CD14-positive monocyte (primary cell): ENCODE measurements around the gene UNC5C. TPM values are rescaled to one million over a fixed set of nuclear protein-coding genes. Genes with fewer than 3 reads are reported as not detected.

Experiments used
- DNase-seq, 3 donors: peaks; one replicate each; pipeline ENCODE4 v3.0.0-alpha.2; 2011 to 2022
- H2AFZ ChIP-seq: 2 replicates; pipeline ENCODE4 v1.6.0; 2012; ENCODE audit warnings: mild to moderate bottlenecking, low read depth, low read length, inconsistent platforms; ENCODE audit not compliant: insufficient read depth, poor library complexity, severe bottlenecking
- H3K27ac ChIP-seq, 2 donors: 1 replicate in 1 of 2; 2 replicates in 1 of 2; pipeline ENCODE4 v1.5.1; 2012 to 2013; ENCODE audit warnings: low read length in 2 of 2, control low read depth in 1 of 2, inconsistent platforms in 1 of 2, low read depth in 1 of 2, mild to moderate bottlenecking in 1 of 2
- H3K27me3 ChIP-seq, 2 donors: one replicate each; pipeline versions ENCODE4 v1.6.0 to v1.6.1; 2011 to 2013; ENCODE audit warnings: low read length in 2 of 2; ENCODE audit not compliant: control insufficient read depth in 2 of 2, insufficient read depth in 2 of 2
- H3K36me3 ChIP-seq, 2 donors: replicated peaks in 1 of 2; 1 replicate in 1 of 2; 2 replicates in 1 of 2; pipeline versions ENCODE4 v1.5.1 to v1.6.1; 2012 to 2013; ENCODE audit warnings: low read length in 2 of 2, control low read depth in 1 of 2, inconsistent platforms in 1 of 2, mild to moderate bottlenecking in 1 of 2; ENCODE audit not compliant: insufficient read depth in 2 of 2, control insufficient read depth in 1 of 2
- H3K4me1 ChIP-seq, 2 donors: 1 replicate in 1 of 2; 2 replicates in 1 of 2; pipeline versions ENCODE4 v1.5.1 to v1.6.1; 2012 to 2013; ENCODE audit warnings: low read length in 2 of 2, control low read depth in 1 of 2, inconsistent platforms in 1 of 2, mild to moderate bottlenecking in 1 of 2, moderate library complexity in 1 of 2; ENCODE audit not compliant: insufficient read depth in 2 of 2, control insufficient read depth in 1 of 2
- H3K4me2 ChIP-seq: replicated peaks from 2 replicates; pipeline ENCODE3; 2012; ENCODE audit warnings: low read length, moderate library complexity, mild to moderate bottlenecking; ENCODE audit not compliant: poor library complexity, severe bottlenecking; ENCODE audit errors: extremely low read depth
- H3K4me3 ChIP-seq, 3 experiments: fragments of 200-600 bp in 1 of 3; sonication (generic) in 1 of 3; replicated peaks in 1 of 3; 1 replicate in 2 of 3; 2 replicates in 1 of 3; pipeline ENCODE4 v1.5.1; 2011 to 2013; ENCODE audit warnings: low read length in 3 of 3, mild to moderate bottlenecking in 3 of 3, control low read depth in 2 of 3, low read depth in 2 of 3, inconsistent platforms in 1 of 3, moderate library complexity in 1 of 3
- H3K79me2 ChIP-seq: 2 replicates; pipeline ENCODE4 v1.6.0; 2012; ENCODE audit warnings: mild to moderate bottlenecking, control low read depth, inconsistent platforms, low read length, moderate library complexity; ENCODE audit not compliant: insufficient read depth
- H3K9ac ChIP-seq: 2 replicates; pipeline ENCODE4 v1.6.0; 2017; ENCODE audit warnings: low read length, mild to moderate bottlenecking; ENCODE audit not compliant: insufficient read depth, poor library complexity, severe bottlenecking
- H3K9me3 ChIP-seq, 2 donors: replicated peaks in 1 of 2; 1 replicate in 1 of 2; 2 replicates in 1 of 2; pipeline versions ENCODE4 v1.5.1 to v1.6.1; 2012 to 2013; ENCODE audit warnings: low read length in 2 of 2, control low read depth in 1 of 2; ENCODE audit not compliant: control insufficient read depth in 1 of 2, insufficient read depth in 1 of 2
- H4K20me1 ChIP-seq: 2 replicates; pipeline ENCODE4 v1.6.0; 2012; ENCODE audit warnings: mild to moderate bottlenecking, low read length, control low read depth, moderate library complexity; ENCODE audit not compliant: insufficient read depth
- H3K27ac Mint-ChIP-seq, 7 donors: one replicate each; pipeline ENCODE4 v1.8.0; 2020; ENCODE audit warnings: mild to moderate bottlenecking in 7 of 7, mixed read lengths in 7 of 7, moderate library complexity in 6 of 7, inconsistent platforms in 2 of 7
- H3K27me3 Mint-ChIP-seq, 3 donors: one replicate each; pipeline ENCODE4 v1.8.0; 2021 to 2022; ENCODE audit warnings: low read depth in 3 of 3, mild to moderate bottlenecking in 3 of 3, mixed read lengths in 3 of 3, moderate library complexity in 3 of 3, inconsistent platforms in 1 of 3
- H3K36me3 Mint-ChIP-seq, 2 donors: one replicate each; pipeline ENCODE4 v1.8.0; 2020; ENCODE audit warnings: mixed read lengths in 2 of 2, inconsistent platforms in 1 of 2, mild to moderate bottlenecking in 1 of 2
- H3K4me1 Mint-ChIP-seq: one replicate; pipeline ENCODE4 v1.8.0; 2020; ENCODE audit warnings: mild to moderate bottlenecking, mixed read lengths
- H3K4me3 Mint-ChIP-seq, 2 donors: one replicate each; pipeline ENCODE4 v1.8.0; 2020; ENCODE audit warnings: mild to moderate bottlenecking in 2 of 2, mixed read lengths in 2 of 2, moderate library complexity in 1 of 2
- H3K9me3 Mint-ChIP-seq, 7 donors: one replicate each; pipeline ENCODE4 v1.8.0; 2020 to 2022; ENCODE audit warnings: mixed read lengths in 7 of 7, mild to moderate bottlenecking in 6 of 7, moderate library complexity in 6 of 7, inconsistent platforms in 2 of 7
- WGBS: methylation state at CpG from one replicate; pipeline ENCODE4 v1.1.5; 2013; ENCODE audit warnings: missing lambda C conversion rate; ENCODE audit not compliant: insufficient coverage; 5-methylcytosine and 5-hydroxymethylcytosine counted together
- intact Hi-C, 2 donors: fragments of 100-400 bp; cut with micrococcal nuclease; formaldehyde crosslinking; loops; one replicate each; pipeline versions ENCODE4 v1.15.0 to v1.15.1; 2023
- polyA plus RNA-seq, 3 donors: library from polyadenylated mRNA; depleted of rRNA in 1 of 3; unstranded in 2 of 3; stranded (reverse) in 1 of 3; fragments of 300-500 nt in 2 of 3; fragments of >200 nt in 1 of 3; fragmentation: Illumina TruSeq in 2 of 3; gene quantifications; 1 replicate in 2 of 3; 2 replicates in 1 of 3; pipeline ENCODE4 v1.2.3, GENCODE V29; 2012 to 2021
- TF ChIP-seq, protein P1 (sequence below): fragments of 200-600 bp; IDR thresholded peaks from one replicate; pipeline ENCODE4 v1.8.0; 2022; ENCODE audit warnings: antibody characterized with exemption, mild to moderate bottlenecking

Gene UNC5C
- polyA plus RNA-seq, 3 donors = 0.03 TPM; not detected in 2

GRCh38 chr4:95450294-95450693 is 98.5 kb downstream of the UNC5C start:
- peaks cover 0 to 3% of the 10 kb centered on the region in 2 donors for H3K9me3 ChIP-seq
- H3K27me3 ChIP-seq = no peaks in the 10 kb centered on the region
- no peak overlapping the region for H3K27ac Mint-ChIP-seq
- H3K4me3 Mint-ChIP-seq = no peak overlapping the region
- no peaks in the 10 kb centered on the region for H3K36me3 ChIP-seq
- H3K9me3 Mint-ChIP-seq = peaks cover 0 to 4% (median 0%) of the 10 kb centered on the region in 7 donors
- no peaks in the 10 kb centered on the region for H3K4me1 Mint-ChIP-seq
- no peaks in the 10 kb centered on the region for H3K4me1 ChIP-seq
- no peak overlapping the region for H3K9ac ChIP-seq
- H3K79me2 ChIP-seq = no peaks in the 10 kb centered on the region
- H4K20me1 ChIP-seq = no peaks in the 10 kb centered on the region
- no peak overlapping the region for H2AFZ ChIP-seq
- peaks cover 0 to 2% (median 0%) of the 10 kb centered on the region in 3 donors for H3K27me3 Mint-ChIP-seq
- no peak for DNase-seq
- no peak overlapping the region for H3K27ac ChIP-seq
- TF ChIP-seq, protein P1, sequence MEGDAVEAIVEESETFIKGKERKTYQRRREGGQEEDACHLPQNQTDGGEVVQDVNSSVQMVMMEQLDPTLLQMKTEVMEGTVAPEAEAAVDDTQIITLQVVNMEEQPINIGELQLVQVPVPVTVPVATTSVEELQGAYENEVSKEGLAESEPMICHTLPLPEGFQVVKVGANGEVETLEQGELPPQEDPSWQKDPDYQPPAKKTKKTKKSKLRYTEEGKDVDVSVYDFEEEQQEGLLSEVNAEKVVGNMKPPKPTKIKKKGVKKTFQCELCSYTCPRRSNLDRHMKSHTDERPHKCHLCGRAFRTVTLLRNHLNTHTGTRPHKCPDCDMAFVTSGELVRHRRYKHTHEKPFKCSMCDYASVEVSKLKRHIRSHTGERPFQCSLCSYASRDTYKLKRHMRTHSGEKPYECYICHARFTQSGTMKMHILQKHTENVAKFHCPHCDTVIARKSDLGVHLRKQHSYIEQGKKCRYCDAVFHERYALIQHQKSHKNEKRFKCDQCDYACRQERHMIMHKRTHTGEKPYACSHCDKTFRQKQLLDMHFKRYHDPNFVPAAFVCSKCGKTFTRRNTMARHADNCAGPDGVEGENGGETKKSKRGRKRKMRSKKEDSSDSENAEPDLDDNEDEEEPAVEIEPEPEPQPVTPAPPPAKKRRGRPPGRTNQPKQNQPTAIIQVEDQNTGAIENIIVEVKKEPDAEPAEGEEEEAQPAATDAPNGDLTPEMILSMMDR = no peak
- no peaks in the 10 kb centered on the region for H3K36me3 Mint-ChIP-seq
- no peak overlapping the region for H3K4me3 ChIP-seq
- intact Hi-C loops = no loop called here
- WGBS = no CpG with 5 or more reads among the region's 2 CpGs
- H3K4me2 ChIP-seq = no peak overlapping the region

DNA sequence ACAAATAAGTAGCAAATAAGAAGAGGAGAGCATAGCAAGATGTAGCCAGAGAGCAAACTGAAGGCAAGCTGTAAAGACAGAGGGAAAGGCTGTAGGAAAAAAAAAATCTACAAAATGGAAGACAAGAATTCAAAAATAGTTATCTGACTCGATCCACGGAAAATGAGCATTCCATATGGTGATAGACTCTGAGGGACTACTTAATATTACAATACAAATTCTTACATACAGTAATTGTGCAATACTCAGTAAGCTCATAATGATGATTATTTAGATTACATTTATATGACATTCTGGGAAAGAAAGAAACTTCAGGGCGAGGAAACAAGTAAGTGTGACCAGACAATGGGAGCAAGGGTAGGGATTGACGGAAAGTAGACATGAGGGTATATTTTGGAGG is 102.6 kb downstream of the UNC5C start:
- intact Hi-C loops = no loop called here
- Mint-ChIP-seq H3K9me3 (peaks cover 0 to 7% (median 2%) of the 10 kb centered on the region in 7 donors), H3K27ac (no peak overlapping the region), H3K27me3 (peaks cover 0 to 2% (median 0%) of the 10 kb centered on the region in 3 donors), H3K4me1 (no peaks in the 10 kb centered on the region), H3K36me3 (no peaks in the 10 kb centered on the region), H3K4me3 (no peak overlapping the region)
- WGBS = 90% methylated on average over 2 of the region's 4 CpGs
- Histone ChIP-seq H3K9me3 (peaks cover 0 to 3% of the 10 kb centered on the region in 2 donors), H2AFZ (no peak overlapping the region), H3K27me3 (no peaks in the 10 kb centered on the region), H3K4me2 (no peak overlapping the region), H3K36me3 (no peaks in the 10 kb centered on the region), H3K27ac (no peak overlapping the region), H3K79me2 (no peaks in the 10 kb centered on the region), H4K20me1 (no peaks in the 10 kb centered on the region), H3K9ac (no peak overlapping the region), H3K4me1 (no peaks in the 10 kb centered on the region), H3K4me3 (no peak overlapping the region)
- TF ChIP-seq, protein P1 = no peak
- no peak for DNase-seq
